ENCODE results near the gene DOCK10. TPM values are rescaled to one million over a fixed set of nuclear protein-coding genes. Genes with fewer than 3 reads are reported as not detected.

DOCK10 gene
- total and polyA plus RNA-seq, 7 donors: 3.0 to 11.4 (median 5.4) TPM

GRCh38 chr2:224976629-224977525 lies 65.4 kb downstream of the DOCK10 start:
- Histone ChIP-seq H3K27me3 (no peaks in the 10 kb centered on the region), H3K27ac (no peak overlapping the region), H3K36me3 (no peaks in the 10 kb centered on the region), H3K4me3 (no peak overlapping the region), H3K9me3 (no peaks in the 10 kb centered on the region), H3K4me1 (no peaks in the 10 kb centered on the region)
- intact Hi-C loops (cut with DNase I): no loop called here
- no peak for TF ChIP-seq CTCF (IDR thresholded peaks at IDR 0.05)
- TF ChIP-seq POLR2A (IDR thresholded peaks at IDR 0.05): no peak
- TF ChIP-seq POLR2AphosphoS5 (IDR thresholded peaks at IDR 0.05): no peak
- no peak for TF ChIP-seq EP300 (IDR thresholded peaks at IDR 0.05)
- 85 to 91% methylated on average over 7 of the region's 7 CpGs for WGBS, 2 donors
- no peak for DNase-seq

GRCh38 chr2:224975761-224976160 lies 66.5 kb downstream of the DOCK10 start:
- 83 to 90% methylated on average over 4 of the region's 4 CpGs for WGBS, 2 donors
- H3K9me3 ChIP-seq: no peaks in the 10 kb centered on the region
- H3K27me3 ChIP-seq: no peaks in the 10 kb centered on the region
- intact Hi-C loops (cut with DNase I): no loop called here
- no peaks in the 10 kb centered on the region for H3K4me1 ChIP-seq
- H3K27ac ChIP-seq: no peak overlapping the region
- DNase-seq: no peak
- H3K36me3 ChIP-seq: no peaks in the 10 kb centered on the region
- no peak overlapping the region for H3K4me3 ChIP-seq
- no peak for TF ChIP-seq EP300 (IDR thresholded peaks at IDR 0.05)
- TF ChIP-seq CTCF (IDR thresholded peaks at IDR 0.05): no peak
- no peak for TF ChIP-seq POLR2A (IDR thresholded peaks at IDR 0.05)
- TF ChIP-seq POLR2AphosphoS5 (IDR thresholded peaks at IDR 0.05): no peak

DNA sequence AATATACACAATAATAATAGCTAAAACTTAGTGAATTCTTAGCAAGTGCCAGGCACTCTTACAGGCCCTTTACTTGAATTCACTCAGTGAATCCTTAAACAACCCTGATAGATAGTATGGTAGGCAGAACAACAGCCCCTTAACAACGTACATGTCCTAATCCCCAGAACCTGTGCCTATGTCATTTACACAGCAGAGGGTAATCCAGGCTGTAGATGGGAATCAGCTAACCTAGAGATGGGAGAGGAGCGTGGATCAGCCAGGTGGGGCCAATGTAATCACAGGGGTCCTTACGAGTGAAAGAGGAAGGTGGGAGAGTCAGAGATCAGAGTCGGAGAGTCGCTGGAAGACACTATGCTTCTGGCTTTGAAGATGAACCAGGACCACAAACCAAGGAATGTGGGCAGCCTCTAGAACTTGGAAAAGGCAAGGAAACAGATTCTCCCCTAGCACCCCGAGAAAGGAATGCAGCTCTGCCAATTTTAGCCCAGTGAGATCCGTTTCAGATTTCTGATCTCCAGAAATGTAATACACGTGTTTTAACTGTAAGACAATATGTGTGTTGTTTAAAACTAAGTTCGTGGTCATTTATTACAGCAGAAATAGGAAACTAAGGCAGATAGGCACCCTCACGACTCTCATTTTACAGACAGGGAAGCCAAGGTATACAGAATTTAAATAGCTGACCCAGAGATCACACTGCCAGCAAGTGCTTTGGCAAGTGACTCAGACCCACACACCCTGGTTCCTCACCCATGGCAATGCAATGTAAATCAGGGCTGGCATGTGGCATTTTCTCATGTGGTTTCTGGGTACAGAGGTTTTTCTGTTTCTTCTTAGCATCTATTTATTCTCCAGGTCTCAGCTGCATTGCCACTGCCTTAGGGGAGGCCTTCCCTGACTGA lies 68.9 kb downstream of the DOCK10 start:
- 62 to 77% methylated on average over 10 of the region's 10 CpGs for WGBS, 2 donors
- intact Hi-C loops (cut with DNase I): no loop called here
- H3K4me1 ChIP-seq: no peaks in the 10 kb centered on the region
- H3K27ac ChIP-seq: no peak overlapping the region
- H3K9me3 ChIP-seq: no peaks in the 10 kb centered on the region
- H3K27me3 ChIP-seq: no peaks in the 10 kb centered on the region
- H3K4me3 ChIP-seq: no peak overlapping the region
- no peak for DNase-seq
- no peak for TF ChIP-seq POLR2AphosphoS5 (IDR thresholded peaks at IDR 0.05)
- H3K36me3 ChIP-seq: no peaks in the 10 kb centered on the region

GRCh38 chr2:224971214-224971613 lies 71.1 kb downstream of the DOCK10 start:
- DNase-seq: no peak
- intact Hi-C loops (cut with DNase I): no loop called here

More at GRCh38 chr2:224971214-224971613, 71.1 kb downstream of the DOCK10 start:
- no peak overlapping the region for H3K4me3 ChIP-seq
- no peaks in the 10 kb centered on the region for H3K9me3 ChIP-seq
- 20 to 52% methylated on average over 4 of the region's 4 CpGs for WGBS, 2 donors
- no peak overlapping the region for H3K27ac ChIP-seq
- TF ChIP-seq EP300 (IDR thresholded peaks at IDR 0.05): no peak
- TF ChIP-seq POLR2AphosphoS5 (IDR thresholded peaks at IDR 0.05): no peak
- TF ChIP-seq POLR2A (IDR thresholded peaks at IDR 0.05): no peak
- no peak for TF ChIP-seq CTCF (IDR thresholded peaks at IDR 0.05)
- no peaks in the 10 kb centered on the region for H3K36me3 ChIP-seq
- H3K4me1 ChIP-seq: no peaks in the 10 kb centered on the region
- no peaks in the 10 kb centered on the region for H3K27me3 ChIP-seq

Data from sigmoid colon (tissue), 7 donors.